Loucy (cell line): Measurements from ENCODE around the gene NPFFR1.

ENCODE experiments used
- H2AFZ ChIP-seq: fragments of 200-600 bp; sonication (generic); 2 replicates; pipeline ENCODE4 v1.6.0; 2016; ENCODE audit warnings: antibody characterized with exemption, mild to moderate bottlenecking, low read length, moderate library complexity
- H3F3A ChIP-seq: fragments of 200-600 bp; 2 replicates; pipeline ENCODE4 v1.6.0; 2016; ENCODE audit warnings: antibody characterized with exemption, low read depth, mild to moderate bottlenecking
- H3K27me3 ChIP-seq: fragments of 200-600 bp; sonication (generic); 2 replicates; pipeline ENCODE4 v1.6.1; 2014; ENCODE audit warnings: low read length, mild to moderate bottlenecking; ENCODE audit not compliant: insufficient read depth, poor library complexity, severe bottlenecking
- H3K36me3 ChIP-seq: fragments of 200-600 bp; sonication (generic); 2 replicates; pipeline ENCODE4 v1.6.1; 2016; ENCODE audit warnings: low read length; ENCODE audit not compliant: insufficient read depth
- H3K4me1 ChIP-seq: fragments of 200-600 bp; sonication (generic); 2 replicates; pipeline ENCODE4 v1.5.1; 2014; ENCODE audit warnings: low read length, mild to moderate bottlenecking; ENCODE audit not compliant: insufficient read depth, poor library complexity, severe bottlenecking
- H3K4me2 ChIP-seq: fragments of 200-600 bp; sonication (generic); 2 replicates; pipeline ENCODE4 v1.6.0; 2014; ENCODE audit warnings: antibody characterized with exemption, low read length, low read depth, mild to moderate bottlenecking; ENCODE audit not compliant: poor library complexity, severe bottlenecking
- H3K4me3 ChIP-seq: fragments of 200-600 bp; sonication (generic); 2 replicates; pipeline ENCODE4 v1.5.1; 2014; ENCODE audit warnings: low read length, mild to moderate bottlenecking, mixed read lengths; ENCODE audit not compliant: poor library complexity, severe bottlenecking
- H3K79me2 ChIP-seq: fragments of 200-600 bp; sonication (generic); 2 replicates; pipeline ENCODE4 v1.6.1; 2014; ENCODE audit warnings: low read length; ENCODE audit not compliant: insufficient read depth
- H3K9ac ChIP-seq: fragments of 200-600 bp; sonication (generic); 2 replicates; pipeline ENCODE4 v1.6.0; 2014; ENCODE audit warnings: mild to moderate bottlenecking, low read depth, low read length, moderate library complexity; ENCODE audit not compliant: poor library complexity, severe bottlenecking
- H3K9me2 ChIP-seq: fragments of 200-600 bp; sonication (generic); replicated peaks from 2 replicates; pipeline ENCODE4 v1.6.1; 2016; ENCODE audit warnings: low read depth, low read length, mixed read lengths
- H3K9me3 ChIP-seq: fragments of 200-600 bp; sonication (generic); 2 replicates; pipeline ENCODE4 v1.6.1; 2014; ENCODE audit warnings: mild to moderate bottlenecking, antibody characterized with exemption, low read length, low read depth; ENCODE audit not compliant: insufficient read depth
- H4K20me1 ChIP-seq: fragments of 200-600 bp; sonication (generic); 2 replicates; pipeline ENCODE4 v1.6.0; 2014; ENCODE audit warnings: antibody characterized with exemption, low read length, mild to moderate bottlenecking; ENCODE audit not compliant: insufficient read depth, poor library complexity, severe bottlenecking
- EZH2phosphoT487 ChIP-seq: fragments of 200-600 bp; IDR thresholded peaks from 2 replicates; pipeline ENCODE4 v1.6.1; 2018; ENCODE audit warnings: antibody characterized with exemption, mild to moderate bottlenecking, moderate library complexity, borderline replicate concordance
- TF ChIP-seq, protein P1 (sequence below): fragments of 200-600 bp; sonication (generic); conservative IDR thresholded peaks from 2 replicates; pipeline ENCODE4 v1.5.1; 2014; ENCODE audit warnings: mild to moderate bottlenecking, antibody characterized with exemption, low read length

Gene NPFFR1

DNA sequence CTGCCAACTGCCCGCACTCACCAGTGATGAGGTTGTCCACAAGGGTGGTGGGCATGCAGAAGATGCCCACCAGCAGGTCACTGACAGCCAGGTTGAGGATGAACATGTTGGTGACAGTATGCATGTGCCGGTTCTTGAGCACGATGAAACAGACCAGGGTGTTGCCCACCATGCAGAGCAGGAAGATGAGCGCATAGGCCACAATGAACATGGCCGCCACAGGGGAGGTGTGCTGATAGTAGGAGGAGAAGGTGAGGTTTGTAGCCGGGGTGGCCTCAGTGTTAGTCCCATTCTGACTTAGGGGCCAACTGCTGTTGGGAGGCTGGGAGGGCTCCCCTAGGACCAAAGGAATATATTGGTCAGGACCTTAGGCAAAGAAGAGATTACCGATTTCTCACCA, 17.7 kb downstream of the NPFFR1 start:
- H2AFZ ChIP-seq = peak overlapping the region; percentile 26; the same call in 1 of the 2 replicates
- TF ChIP-seq EZH2phosphoT487 = no peak
- TF ChIP-seq, protein P1, sequence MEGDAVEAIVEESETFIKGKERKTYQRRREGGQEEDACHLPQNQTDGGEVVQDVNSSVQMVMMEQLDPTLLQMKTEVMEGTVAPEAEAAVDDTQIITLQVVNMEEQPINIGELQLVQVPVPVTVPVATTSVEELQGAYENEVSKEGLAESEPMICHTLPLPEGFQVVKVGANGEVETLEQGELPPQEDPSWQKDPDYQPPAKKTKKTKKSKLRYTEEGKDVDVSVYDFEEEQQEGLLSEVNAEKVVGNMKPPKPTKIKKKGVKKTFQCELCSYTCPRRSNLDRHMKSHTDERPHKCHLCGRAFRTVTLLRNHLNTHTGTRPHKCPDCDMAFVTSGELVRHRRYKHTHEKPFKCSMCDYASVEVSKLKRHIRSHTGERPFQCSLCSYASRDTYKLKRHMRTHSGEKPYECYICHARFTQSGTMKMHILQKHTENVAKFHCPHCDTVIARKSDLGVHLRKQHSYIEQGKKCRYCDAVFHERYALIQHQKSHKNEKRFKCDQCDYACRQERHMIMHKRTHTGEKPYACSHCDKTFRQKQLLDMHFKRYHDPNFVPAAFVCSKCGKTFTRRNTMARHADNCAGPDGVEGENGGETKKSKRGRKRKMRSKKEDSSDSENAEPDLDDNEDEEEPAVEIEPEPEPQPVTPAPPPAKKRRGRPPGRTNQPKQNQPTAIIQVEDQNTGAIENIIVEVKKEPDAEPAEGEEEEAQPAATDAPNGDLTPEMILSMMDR = no peak
- no peaks in the 10 kb centered on the region for H4K20me1 ChIP-seq
- no peak overlapping the region for H3K4me2 ChIP-seq
- H3K4me1 ChIP-seq = peaks cover 11% of the 10 kb centered on the region
- H3K9me2 ChIP-seq = no peaks in the 10 kb centered on the region
- no peaks in the 10 kb centered on the region for H3F3A ChIP-seq
- H3K9ac ChIP-seq = no peak overlapping the region
- 0 out of 2 replicates have a peak, but pooled peaks cover 4% of the 10 kb centered on the region for H3K9me3 ChIP-seq
- H3K27me3 ChIP-seq = no peaks in the 10 kb centered on the region
- no peaks in the 10 kb centered on the region for H3K36me3 ChIP-seq
- H3K4me3 ChIP-seq = no peak overlapping the region
- no peaks in the 10 kb centered on the region for H3K79me2 ChIP-seq

DNA sequence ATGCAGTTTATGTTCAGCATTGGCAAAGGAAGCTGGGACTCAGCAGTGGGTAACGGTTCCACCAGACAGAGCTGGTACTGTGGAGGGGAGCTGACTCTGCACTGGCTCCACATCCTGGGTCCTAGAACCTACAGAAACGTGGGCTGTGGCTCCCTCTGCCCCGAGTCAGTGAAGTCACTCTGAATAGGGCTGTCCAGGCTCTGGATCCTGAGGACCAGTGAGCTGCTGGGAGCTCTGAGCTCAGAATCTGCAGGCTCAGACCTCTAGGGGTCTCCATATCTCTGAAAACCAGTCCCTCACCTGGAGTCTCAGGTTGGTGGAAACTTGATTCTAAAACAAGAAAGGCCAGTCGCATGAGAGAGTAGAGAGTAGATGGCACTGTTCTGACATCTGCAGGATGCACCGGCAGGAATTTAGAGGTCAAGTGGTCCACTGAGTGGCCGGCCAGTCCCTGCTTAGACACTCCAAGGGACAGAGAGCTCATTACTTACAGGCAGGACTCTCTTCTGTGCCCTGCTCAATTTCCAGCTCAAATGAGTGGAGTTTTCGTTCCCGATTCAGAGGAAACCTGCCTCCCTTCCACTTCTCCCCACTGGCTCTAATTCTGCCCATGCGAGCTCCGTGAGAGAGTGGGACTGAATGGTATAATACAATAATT, 18.6 kb downstream of the NPFFR1 start:
- no peak overlapping the region for H3K4me3 ChIP-seq
- no peaks in the 10 kb centered on the region for H3K27me3 ChIP-seq
- H3K4me1 ChIP-seq = peaks cover 11% of the 10 kb centered on the region
- no peak overlapping the region for H3K9ac ChIP-seq
- H3K36me3 ChIP-seq = no peaks in the 10 kb centered on the region
- H3F3A ChIP-seq = no peaks in the 10 kb centered on the region
- H4K20me1 ChIP-seq = no peaks in the 10 kb centered on the region
- H3K4me2 ChIP-seq = no peak overlapping the region
- no peaks in the 10 kb centered on the region for H3K9me2 ChIP-seq
- TF ChIP-seq, protein P1 = peak; percentile 67
- TF ChIP-seq EZH2phosphoT487 = no peak
- 0 out of 2 replicates have a peak, but pooled peaks cover 4% of the 10 kb centered on the region for H3K9me3 ChIP-seq
- H2AFZ ChIP-seq = no peak overlapping the region
- H3K79me2 ChIP-seq = no peaks in the 10 kb centered on the region

DNA sequence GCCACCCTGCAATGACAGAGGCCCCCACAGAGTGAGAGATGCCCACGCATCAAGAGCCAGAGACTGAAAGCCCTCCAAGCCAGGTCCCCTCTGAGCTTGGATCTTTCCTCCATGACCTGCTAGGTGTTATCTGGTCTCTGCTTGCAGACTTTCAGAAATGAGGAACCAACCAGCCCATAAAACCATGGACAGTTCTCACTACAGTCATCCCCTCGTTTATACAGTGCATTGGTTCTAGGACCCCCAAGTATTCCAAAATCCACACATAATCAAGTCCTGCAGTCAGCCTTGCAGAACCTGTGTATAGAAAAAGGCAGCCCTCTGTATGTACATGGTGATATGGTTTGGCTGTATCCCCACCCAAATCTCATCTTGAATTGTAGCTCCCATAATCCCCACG, 23.1 kb downstream of the NPFFR1 start:
- Histone ChIP-seq H3K4me2 (no peak overlapping the region), H3K4me3 (no peak overlapping the region), H3K36me3 (no peaks in the 10 kb centered on the region), H4K20me1 (no peaks in the 10 kb centered on the region), H3K9me2 (no peaks in the 10 kb centered on the region), H3K4me1 (no peaks in the 10 kb centered on the region), H3F3A (no peaks in the 10 kb centered on the region), H3K9ac (no peak overlapping the region), H3K27me3 (no peaks in the 10 kb centered on the region), H3K9me3 (0 out of 2 replicates have a peak, but pooled peaks cover 4% of the 10 kb centered on the region), H3K79me2 (no peaks in the 10 kb centered on the region), H2AFZ (no peak overlapping the region)
- TF ChIP-seq EZH2phosphoT487 = no peak
- TF ChIP-seq, protein P1 = no peak
